Measurements from ENCODE around the gene ARHGAP18.

Gene ARHGAP18

GRCh38 chr6:129695373-129696027, 14.5 kb downstream of the ARHGAP18 start:
- no peak for TF ChIP-seq CTCF (IDR thresholded peaks at IDR 0.05; ENCODE audit: low read depth, low read length)

DNA sequence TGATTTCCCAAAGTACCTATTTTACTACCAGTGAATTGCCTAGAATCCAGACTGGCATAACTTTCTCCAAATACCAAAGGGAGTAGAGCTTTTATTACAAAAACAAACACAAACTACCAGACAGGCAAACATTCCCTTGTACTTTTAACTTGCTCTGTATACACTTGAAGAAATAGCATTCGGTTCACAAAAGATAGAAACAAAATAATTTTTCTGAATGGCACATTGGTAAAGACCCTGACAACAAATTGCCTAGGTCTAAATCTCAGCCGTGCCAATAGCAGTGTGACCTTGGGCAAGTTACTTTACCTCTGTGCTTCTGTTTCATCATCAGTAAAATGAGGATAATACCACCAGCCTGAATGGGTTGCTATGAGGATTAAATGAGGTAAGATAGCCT, 15.9 kb downstream of the ARHGAP18 start:
- TF ChIP-seq CTCF (IDR thresholded peaks at IDR 0.05; ENCODE audit: low read depth, low read length), result no peak
- H3K4me3 ChIP-seq (ENCODE audit: low read depth, low read length), result no peak overlapping the region

More at GRCh38 chr6:129695373-129696027, 14.5 kb downstream of the ARHGAP18 start:
- no peak overlapping the region for H3K4me3 ChIP-seq (ENCODE audit: low read depth, low read length)

- no peak for TF ChIP-seq CTCF (IDR thresholded peaks at IDR 0.05; ENCODE audit: low read depth, low read length)
- H3K4me3 ChIP-seq (ENCODE audit: low read depth, low read length), result no peak overlapping the region
Measured at GRCh38 chr6:129692467-129692866, 17.5 kb downstream of the ARHGAP18 start.

GRCh38 chr6:129691709-129692108, 18.3 kb downstream of the ARHGAP18 start:
- no peak for TF ChIP-seq CTCF (IDR thresholded peaks at IDR 0.05; ENCODE audit: low read depth, low read length)
- no peak overlapping the region for H3K4me3 ChIP-seq (ENCODE audit: low read depth, low read length)

DNA sequence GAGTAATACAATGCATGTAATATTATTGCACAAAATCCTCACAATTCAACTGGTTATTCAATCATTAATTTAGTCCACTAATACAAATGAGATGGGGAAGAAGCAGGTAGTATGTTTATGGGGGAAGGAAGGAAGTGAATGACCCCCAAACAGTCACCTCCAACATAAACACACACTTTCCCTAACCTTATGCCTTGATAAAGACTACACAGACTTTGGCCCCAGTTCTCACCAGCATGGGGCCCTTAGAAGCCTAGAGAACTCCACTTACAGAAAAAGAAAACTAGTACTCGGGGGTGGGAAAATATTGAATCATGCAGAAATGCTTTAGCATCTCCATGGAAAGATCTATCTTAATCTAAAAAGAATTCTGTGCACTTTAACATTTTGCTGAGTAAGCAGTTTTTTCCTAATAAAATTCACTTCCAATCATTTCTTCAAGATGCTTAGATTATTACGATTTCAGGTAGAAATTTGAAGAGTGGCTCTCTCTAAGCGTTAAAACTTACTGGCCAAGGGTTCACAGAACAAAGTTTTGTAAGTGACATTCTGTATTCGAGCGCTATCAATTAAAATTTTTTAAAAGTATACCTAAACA, 18.8 kb downstream of the ARHGAP18 start:
- no peak for TF ChIP-seq CTCF (IDR thresholded peaks at IDR 0.05; ENCODE audit: low read depth, low read length)
- H3K4me3 ChIP-seq (ENCODE audit: low read depth, low read length), result no peak overlapping the region

- no peak for TF ChIP-seq CTCF (IDR thresholded peaks at IDR 0.05; ENCODE audit: low read depth, low read length)
- H3K4me3 ChIP-seq (ENCODE audit: low read depth, low read length), result no peak overlapping the region
Measured at GRCh38 chr6:129686941-129687627, 22.9 kb downstream of the ARHGAP18 start.

DNA sequence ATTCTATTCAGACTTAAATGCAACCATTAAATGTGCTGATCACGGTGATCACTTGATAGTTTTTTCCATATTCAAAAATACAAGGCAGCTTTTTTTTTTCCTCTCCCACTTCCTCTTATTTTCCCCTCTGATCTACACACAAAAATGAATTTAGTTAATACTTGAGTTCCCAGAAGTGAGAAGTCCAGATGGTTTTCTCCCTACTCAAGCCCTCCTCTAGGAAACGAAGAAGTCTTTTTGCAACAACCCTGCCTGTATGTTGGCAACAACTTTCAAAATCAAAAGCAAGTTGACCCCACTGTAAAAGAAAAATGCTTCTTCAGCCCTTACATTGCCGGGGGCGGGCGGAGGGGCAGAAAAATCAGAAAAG, 24.3 kb downstream of the ARHGAP18 start:
- no peak overlapping the region for H3K4me3 ChIP-seq (ENCODE audit: low read depth, low read length)
- no peak for TF ChIP-seq CTCF (IDR thresholded peaks at IDR 0.05; ENCODE audit: low read depth, low read length)
